Psoas muscle (tissue), 8 donors: ENCODE results near the gene TAF3. TPM values are rescaled to one million over a fixed set of nuclear protein-coding genes. Genes with fewer than 3 reads are reported as not detected.

Experiments used
- ATAC-seq, 4 donors: fragments of 200-7000 bp; cut with Tn5 transposase; one replicate each; pipeline ENCODE4 v1.9.1; 2020; ENCODE audit warnings: moderate library complexity in 3 of 4, mild to moderate bottlenecking in 2 of 4
- DNase-seq, 2 donors: peaks; one replicate each; pipeline ENCODE4 v3.0.0-alpha.2; 2020
- H3K27ac ChIP-seq: fragments of 200-600 bp; one replicate; pipeline ENCODE4 v1.8.0; 2022
- H3K27me3 ChIP-seq, 3 donors: fragments of 200-600 bp in 1 of 3; one replicate each; pipeline versions ENCODE4 v1.6.1 to v1.8.0; 2013 to 2022; ENCODE audit warnings: low read length in 2 of 3, mild to moderate bottlenecking in 2 of 3, moderate library complexity in 1 of 3; ENCODE audit not compliant: insufficient read depth in 3 of 3
- H3K36me3 ChIP-seq, 2 donors: fragments of 200-600 bp in 1 of 2; one replicate each; pipeline versions ENCODE4 v1.6.1 to v1.8.0; 2013 to 2022; ENCODE audit warnings: low read depth in 1 of 2, mild to moderate bottlenecking in 1 of 2, moderate library complexity in 1 of 2; ENCODE audit not compliant: insufficient read depth in 1 of 2
- H3K4me1 ChIP-seq: fragments of 200-600 bp; one replicate; pipeline ENCODE4 v1.8.0; 2022
- H3K4me3 ChIP-seq: fragments of 200-600 bp; one replicate; pipeline ENCODE4 v1.8.0; 2022; ENCODE audit warnings: mild to moderate bottlenecking
- H3K9me3 ChIP-seq: fragments of 200-600 bp; one replicate; pipeline ENCODE4 v1.8.0; 2022
- CTCF ChIP-seq: fragments of 200-600 bp; IDR thresholded peaks from one replicate; pipeline ENCODE4 v1.8.0; 2022; ENCODE audit warnings: antibody characterized with exemption
- WGBS, 3 donors: extraction: QIAGEN DNeasy Blood & Tissue Kit; methylation state at CpG; one replicate each; pipeline versions ENCODE4 v1.1.6 to v1.1.7; 2013; 5-methylcytosine and 5-hydroxymethylcytosine counted together
- intact Hi-C, 2 donors: fragments of 100-400 bp; cut with DNase I; formaldehyde crosslinking; loops; one replicate each; pipeline versions ENCODE4 v1.11.0 to v1.14.2; 2022
- polyA plus RNA-seq, 3 donors: library from polyadenylated mRNA; stranded (reverse); fragments of 200-250 nt; gene quantifications; one replicate each; pipeline ENCODE4 v1.2.3, GENCODE V29; 2013
- total RNA-seq, 4 donors: library from RNA; stranded (reverse); fragmentation: NEBNext Ultra II Directional in 2 of 4; extraction: Animal tissue kit (Norgen Biotek cat#: 25700) in 2 of 4; gene quantifications; one replicate each; pipeline versions ENCODE4 v1.2.1 to v1.2.4, GENCODE V29; 2021 to 2023
- donor health status: healthy with polysubstance abuse.
- donor health status: DM: no; HTN: no; CAD: no; lungs with moderate emphysema.
- donor health status: Bipolar disorder and iron deficiency.
- donor health status: healthy.
- donor health status: DM: yes; HTN: yes; CAD: no.
- donor health status: DM: no; HTN: no; CAD: no.
- donor health status: DM: no; HTN: no; CAD: no.
- donor health status: DM: yes; HTN: yes; CAD: no.

Gene TAF3
- total and polyA plus RNA-seq, 7 donors = 4.6 to 21.5 (median 13.0) TPM

DNA sequence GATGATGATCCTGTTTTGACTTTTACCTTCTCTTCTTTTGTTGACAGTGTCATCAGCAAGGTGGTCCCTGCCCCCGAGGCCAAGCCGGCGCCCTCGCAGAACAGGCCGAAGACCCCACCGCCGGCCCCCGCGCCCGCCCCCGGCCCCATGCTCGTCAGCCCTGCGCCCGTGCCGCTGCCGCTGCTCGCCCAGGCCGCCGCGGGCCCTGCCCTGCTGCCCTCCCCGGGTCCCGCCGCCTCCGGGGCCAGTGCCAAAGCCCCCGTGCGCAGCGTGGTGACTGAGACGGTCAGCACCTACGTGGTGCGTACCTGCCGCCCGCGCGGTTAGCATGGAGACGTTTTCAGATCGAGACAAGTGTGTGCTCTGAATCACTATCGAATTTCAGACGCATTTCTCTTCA, 190.7 kb downstream of the TAF3 start:
- no peak for ATAC-seq

DNA sequence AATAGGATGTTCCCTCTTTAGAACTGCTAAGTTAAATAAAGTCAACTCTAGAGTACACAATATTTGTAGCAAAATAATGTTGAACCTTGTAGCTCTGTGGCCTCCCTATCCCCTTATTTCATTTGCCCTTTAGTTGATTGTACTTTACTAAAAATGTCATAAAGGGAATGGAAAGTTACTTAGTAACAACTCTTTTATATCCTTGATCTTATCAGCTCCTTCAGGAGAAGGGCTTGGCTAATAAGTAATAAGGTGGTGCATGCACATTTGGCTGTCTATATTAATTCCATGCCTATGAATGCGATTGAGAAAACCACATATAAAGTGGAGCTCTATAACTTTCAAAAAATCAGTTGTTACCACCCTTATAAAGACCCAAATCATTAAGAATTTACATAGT, 194.7 kb downstream of the TAF3 start:
- Histone ChIP-seq H3K27me3 (no peaks in the 10 kb centered on the region), H3K9me3 (no peaks in the 10 kb centered on the region), H3K27ac (no peak overlapping the region), H3K4me3 (no peak overlapping the region), H3K4me1 (no peaks in the 10 kb centered on the region), H3K36me3 (peaks cover 4 to 54% of the 10 kb centered on the region in 2 donors)
- WGBS, 3 donors = 95 to 98% (median 96%) methylated on average over 1 of the region's 1 CpG
- intact Hi-C loops = no loop called here
- DNase-seq (no peak), ATAC-seq (no peak)
- TF ChIP-seq CTCF = no peak

More for the DNA sequence above, 190.7 kb downstream of the TAF3 start:
- Histone ChIP-seq H3K9me3 (peaks cover 5% of the 10 kb centered on the region), H3K27ac (no peak overlapping the region), H3K4me3 (no peak overlapping the region), H3K4me1 (no peaks in the 10 kb centered on the region), H3K36me3 (peaks cover 0 to 37% of the 10 kb centered on the region in 2 donors), H3K27me3 (no peaks in the 10 kb centered on the region)
- WGBS, 3 donors = 96 to 98% (median 98%) methylated on average over 37 to 38 of the region's 38 CpGs
- TF ChIP-seq CTCF = no peak
- no peak for DNase-seq
- intact Hi-C loops = no loop called here

GRCh38 chr10:8013619-8014018, 195.3 kb downstream of the TAF3 start:
- ATAC-seq = no peak
- H3K9me3 ChIP-seq = no peaks in the 10 kb centered on the region
- WGBS, 3 donors = 97 to 98% (median 98%) methylated on average over 10 of the region's 10 CpGs
- intact Hi-C loops = no loop called here
- peaks cover 4 to 54% of the 10 kb centered on the region in 2 donors for H3K36me3 ChIP-seq
- no peaks in the 10 kb centered on the region for H3K27me3 ChIP-seq
- no peak for DNase-seq
- H3K4me3 ChIP-seq = no peak overlapping the region
- no peaks in the 10 kb centered on the region for H3K4me1 ChIP-seq
- no peak for TF ChIP-seq CTCF
- no peak overlapping the region for H3K27ac ChIP-seq

DNA sequence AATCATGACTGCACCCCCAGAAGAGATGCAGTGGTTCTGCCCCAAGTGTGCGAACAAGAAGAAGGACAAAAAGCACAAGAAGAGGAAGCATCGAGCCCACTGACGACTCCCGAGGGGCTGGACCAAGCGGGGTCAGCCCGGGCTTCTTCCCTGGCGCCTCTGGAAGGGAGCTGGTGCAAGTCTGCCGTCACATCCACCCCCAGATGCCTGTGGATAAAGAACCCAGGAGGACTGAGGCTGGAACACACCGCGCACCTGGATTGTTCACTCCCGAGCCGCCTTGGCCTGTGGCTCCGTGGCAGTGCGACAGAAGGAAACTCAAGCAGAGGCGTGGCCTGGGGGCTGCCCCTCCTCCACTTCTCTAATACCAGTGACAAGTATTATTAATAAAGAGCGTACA, 196.3 kb downstream of the TAF3 start:
- no peak for TF ChIP-seq CTCF
- ATAC-seq = no peak
- H3K27ac ChIP-seq = no peak overlapping the region
- intact Hi-C loops = no loop called here
- H3K36me3 ChIP-seq = peaks cover 4 to 47% of the 10 kb centered on the region in 2 donors
- no peaks in the 10 kb centered on the region for H3K4me1 ChIP-seq
- H3K27me3 ChIP-seq = no peaks in the 10 kb centered on the region
- 91 to 93% (median 92%) methylated on average over 15 to 16 of the region's 16 CpGs for WGBS, 3 donors
- H3K9me3 ChIP-seq = no peaks in the 10 kb centered on the region
- H3K4me3 ChIP-seq = no peak overlapping the region
- DNase-seq = no peak

DNA sequence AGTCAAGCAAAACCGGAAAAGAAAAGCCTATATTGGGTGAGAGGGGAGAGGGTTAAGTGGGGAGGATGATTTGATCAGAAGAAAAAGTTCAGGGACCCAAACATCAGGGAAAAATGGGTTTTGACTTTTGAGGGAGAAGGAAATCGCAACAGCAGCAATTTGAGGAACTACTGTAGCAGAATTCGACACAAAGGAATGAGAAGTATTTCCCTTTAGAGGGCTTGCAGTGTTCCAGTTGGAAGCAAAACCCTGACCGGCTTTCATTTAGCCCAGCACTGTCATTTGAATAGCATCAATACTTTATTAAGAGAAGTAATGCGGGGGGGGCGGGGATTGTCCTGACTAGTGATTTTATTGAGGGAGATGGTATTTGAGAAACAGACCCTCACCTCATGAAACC, 199.0 kb downstream of the TAF3 start:
- Histone ChIP-seq H3K4me1 (no peaks in the 10 kb centered on the region), H3K9me3 (no peaks in the 10 kb centered on the region), H3K27ac (no peak overlapping the region), H3K4me3 (no peak overlapping the region), H3K27me3 (no peaks in the 10 kb centered on the region), H3K36me3 (peaks cover 4 to 29% of the 10 kb centered on the region in 2 donors)
- no peak for TF ChIP-seq CTCF
- WGBS, 3 donors = 66 to 69% (median 68%) methylated on average over 6 of the region's 6 CpGs
- DNase-seq (no peak), ATAC-seq (no peak)
- intact Hi-C loops = no loop called here
